Nephron progenitor cell (in vitro differentiated cells): ENCODE data around the gene RNF133.

Experiments used
- DNase-seq: peaks from one replicate; pipeline ENCODE4 v3.0.0; 2021
- H3K27ac Mint-ChIP-seq: 2 replicates; pipeline ENCODE4 v1.8.0; 2021; ENCODE audit warnings: mild to moderate bottlenecking, moderate library complexity, mixed read lengths
- H3K27me3 Mint-ChIP-seq: 2 replicates; pipeline ENCODE4 v1.8.0; 2021; ENCODE audit warnings: mild to moderate bottlenecking, low read depth, mixed read lengths; ENCODE audit not compliant: poor library complexity
- H3K36me3 Mint-ChIP-seq: 2 replicates; pipeline ENCODE4 v1.8.0; 2021; ENCODE audit warnings: low read depth, mixed read lengths
- H3K4me1 Mint-ChIP-seq: 2 replicates; pipeline ENCODE4 v1.8.0; 2021; ENCODE audit warnings: mixed read lengths
- H3K4me3 Mint-ChIP-seq: 2 replicates; pipeline ENCODE4 v1.8.0; 2021; ENCODE audit warnings: mild to moderate bottlenecking, moderate library complexity, mixed read lengths
- H3K9me3 Mint-ChIP-seq: 2 replicates; pipeline ENCODE4 v1.8.0; 2021; ENCODE audit warnings: mild to moderate bottlenecking, moderate library complexity, mixed read lengths
- TF ChIP-seq, protein P1 (sequence below): fragments of 200-600 bp; sonication (generic); IDR thresholded peaks from 2 replicates; pipeline ENCODE4 v1.5.0; 2021; ENCODE audit warnings: antibody characterized with exemption

The RNF133 gene

GRCh38 chr7:122717356-122718089 is 18.6 kb upstream of the RNF133 start:
- no peaks in the 10 kb centered on the region for H3K36me3 Mint-ChIP-seq
- H3K27me3 Mint-ChIP-seq: no peaks in the 10 kb centered on the region
- H3K4me1 Mint-ChIP-seq: no peaks in the 10 kb centered on the region
- no peak overlapping the region for H3K4me3 Mint-ChIP-seq
- H3K27ac Mint-ChIP-seq: no peak overlapping the region
- TF ChIP-seq, protein P1, sequence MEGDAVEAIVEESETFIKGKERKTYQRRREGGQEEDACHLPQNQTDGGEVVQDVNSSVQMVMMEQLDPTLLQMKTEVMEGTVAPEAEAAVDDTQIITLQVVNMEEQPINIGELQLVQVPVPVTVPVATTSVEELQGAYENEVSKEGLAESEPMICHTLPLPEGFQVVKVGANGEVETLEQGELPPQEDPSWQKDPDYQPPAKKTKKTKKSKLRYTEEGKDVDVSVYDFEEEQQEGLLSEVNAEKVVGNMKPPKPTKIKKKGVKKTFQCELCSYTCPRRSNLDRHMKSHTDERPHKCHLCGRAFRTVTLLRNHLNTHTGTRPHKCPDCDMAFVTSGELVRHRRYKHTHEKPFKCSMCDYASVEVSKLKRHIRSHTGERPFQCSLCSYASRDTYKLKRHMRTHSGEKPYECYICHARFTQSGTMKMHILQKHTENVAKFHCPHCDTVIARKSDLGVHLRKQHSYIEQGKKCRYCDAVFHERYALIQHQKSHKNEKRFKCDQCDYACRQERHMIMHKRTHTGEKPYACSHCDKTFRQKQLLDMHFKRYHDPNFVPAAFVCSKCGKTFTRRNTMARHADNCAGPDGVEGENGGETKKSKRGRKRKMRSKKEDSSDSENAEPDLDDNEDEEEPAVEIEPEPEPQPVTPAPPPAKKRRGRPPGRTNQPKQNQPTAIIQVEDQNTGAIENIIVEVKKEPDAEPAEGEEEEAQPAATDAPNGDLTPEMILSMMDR: no peak
- no peaks in the 10 kb centered on the region for H3K9me3 Mint-ChIP-seq
- DNase-seq: no peak

- H3K4me3 Mint-ChIP-seq: no peak overlapping the region
- no peak overlapping the region for H3K27ac Mint-ChIP-seq
These were observed 16.3 kb upstream of the RNF133 start for GRCh38 chr7:122715183-122715582.

GRCh38 chr7:122710916-122711315 is 12.0 kb upstream of the RNF133 start:
- no peak for DNase-seq
- Mint-ChIP-seq H3K36me3 (no peaks in the 10 kb centered on the region), H3K4me3 (no peak overlapping the region), H3K4me1 (no peaks in the 10 kb centered on the region), H3K27ac (no peak overlapping the region), H3K9me3 (no peaks in the 10 kb centered on the region), H3K27me3 (no peaks in the 10 kb centered on the region)
- TF ChIP-seq, protein P1: no peak

More at GRCh38 chr7:122715183-122715582, 16.3 kb upstream of the RNF133 start:
- Mint-ChIP-seq H3K9me3 (no peaks in the 10 kb centered on the region), H3K4me1 (no peaks in the 10 kb centered on the region), H3K27me3 (no peaks in the 10 kb centered on the region), H3K36me3 (no peaks in the 10 kb centered on the region)
- DNase-seq: no peak
- TF ChIP-seq, protein P1: no peak

DNA sequence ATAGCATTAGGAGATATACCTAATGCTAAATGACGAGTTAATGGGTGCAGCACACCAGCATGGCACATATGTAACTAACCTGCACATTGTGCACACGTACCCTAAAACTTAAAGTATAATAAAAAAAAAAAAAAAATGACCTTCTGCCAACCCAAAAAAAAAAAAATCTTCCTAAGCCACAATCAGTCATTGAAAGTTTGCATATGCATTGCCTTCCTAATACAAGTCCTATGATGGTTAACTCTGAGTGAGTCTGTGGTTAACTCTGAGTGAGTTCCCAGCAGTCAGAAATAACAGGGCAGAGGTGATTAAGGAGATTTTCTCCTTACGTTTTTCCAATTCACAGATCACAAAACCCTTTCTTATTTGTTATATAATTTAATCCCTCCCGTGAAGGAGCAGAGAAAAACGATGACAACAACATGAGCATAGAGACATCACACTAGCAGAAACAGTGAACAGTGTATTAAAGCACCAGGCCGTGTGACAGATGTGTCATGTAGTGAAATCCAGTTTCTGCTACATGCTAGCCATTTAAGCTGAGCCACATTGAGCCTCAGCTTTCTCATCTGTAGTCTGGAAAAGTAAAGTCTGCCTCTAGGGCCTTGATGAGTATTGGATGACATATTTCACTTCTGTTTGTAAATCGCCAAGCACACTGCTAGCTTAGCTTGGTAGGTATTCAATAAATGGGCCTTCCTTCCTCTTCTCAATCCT is 11.2 kb upstream of the RNF133 start:
- TF ChIP-seq, protein P1: no peak
- H3K27ac Mint-ChIP-seq: no peak overlapping the region
- H3K36me3 Mint-ChIP-seq: no peaks in the 10 kb centered on the region
- DNase-seq: no peak
- no peaks in the 10 kb centered on the region for H3K27me3 Mint-ChIP-seq
- H3K4me3 Mint-ChIP-seq: no peak overlapping the region
- no peaks in the 10 kb centered on the region for H3K9me3 Mint-ChIP-seq
- no peaks in the 10 kb centered on the region for H3K4me1 Mint-ChIP-seq

- TF ChIP-seq, protein P1: no peak
- Mint-ChIP-seq H3K27ac (no peak overlapping the region), H3K27me3 (no peaks in the 10 kb centered on the region), H3K9me3 (no peaks in the 10 kb centered on the region), H3K36me3 (no peaks in the 10 kb centered on the region), H3K4me3 (no peak overlapping the region), H3K4me1 (no peaks in the 10 kb centered on the region)
- DNase-seq: no peak
These were observed 7.9 kb upstream of the RNF133 start for GRCh38 chr7:122706836-122707235.
